OCI-LY3 (cell line): ENCODE results near the gene GSTA2.

Experiments used
- H2AFZ ChIP-seq: fragments of 200-600, 300-600 bp; shearing (Covaris generic); 2 replicates; pipeline ENCODE4 v1.6.0; 2014; ENCODE audit warnings: antibody characterized with exemption, low read depth, low read length
- H3K27ac ChIP-seq: fragments of 200-600, 300-600 bp; sonication (generic); 2 replicates; pipeline ENCODE4 v1.5.1; 2014; ENCODE audit warnings: mild to moderate bottlenecking, low read length, moderate library complexity, mixed read lengths
- H3K27me3 ChIP-seq: fragments of 200-600, 300-600 bp; sonication (generic); 2 replicates; pipeline ENCODE4 v1.6.1; 2014; ENCODE audit warnings: low read depth, low read length, mixed read lengths
- H3K36me3 ChIP-seq: fragments of 200-600, 300-600 bp; sonication (generic); replicated peaks from 2 replicates; pipeline ENCODE3; 2014; ENCODE audit warnings: low read depth, low read length, mixed read lengths
- H3K4me1 ChIP-seq: fragments of 300-600, 200-600 bp; sonication (generic); 2 replicates; pipeline ENCODE4 v1.6.1; 2014; ENCODE audit warnings: low read length, mixed read lengths
- H3K4me2 ChIP-seq: fragments of 200-600, 300-600 bp; sonication (generic); 2 replicates; pipeline ENCODE4 v1.6.1; 2014; ENCODE audit warnings: low read length, mixed read lengths
- H3K4me3 ChIP-seq: fragments of 300-600, 200-600 bp; sonication (generic); 2 replicates; pipeline ENCODE4 v1.5.1; 2014; ENCODE audit warnings: antibody characterized with exemption, mild to moderate bottlenecking, low read length, moderate library complexity
- H3K79me2 ChIP-seq: fragments of 300-600, 200-600 bp; shearing (Covaris generic); 2 replicates; pipeline ENCODE4 v1.6.1; 2014; ENCODE audit warnings: mild to moderate bottlenecking, low read length, mixed read lengths
- H3K9ac ChIP-seq: fragments of 300-600, 200-600 bp; shearing (Covaris generic); 2 replicates; pipeline ENCODE4 v1.6.0; 2014; ENCODE audit warnings: mild to moderate bottlenecking, low read length, moderate library complexity
- H3K9me3 ChIP-seq: fragments of 200-600, 300-600 bp; shearing (Covaris generic); 2 replicates; pipeline ENCODE4 v1.6.1; 2014; ENCODE audit warnings: low read length, mixed read lengths; ENCODE audit not compliant: insufficient read depth
- H4K20me1 ChIP-seq: fragments of 200-600, 300-600 bp; sonication (generic); 2 replicates; pipeline ENCODE4 v1.6.1; 2016; ENCODE audit warnings: low read length, mixed read lengths; ENCODE audit not compliant: insufficient read depth
- EZH2phosphoT487 ChIP-seq: fragments of 200-600 bp; shearing (Covaris generic); IDR thresholded peaks from 2 replicates; pipeline ENCODE4 v1.6.1; 2018; ENCODE audit warnings: antibody characterized with exemption, mixed run types, low read depth
- TF ChIP-seq, protein P1 (sequence below): fragments of 200-600, 300-600 bp; sonication (generic); IDR thresholded peaks from 2 replicates; pipeline ENCODE4 v1.5.1; 2014; ENCODE audit warnings: antibody characterized with exemption, low read length, low read depth

GSTA2 gene

GRCh38 chr6:52731719-52732118, 31.6 kb downstream of the GSTA2 start:
- Histone ChIP-seq H3K4me2 (no peak overlapping the region), H3K36me3 (no peaks in the 10 kb centered on the region)
- no peak for TF ChIP-seq EZH2phosphoT487
- TF ChIP-seq, protein P1, sequence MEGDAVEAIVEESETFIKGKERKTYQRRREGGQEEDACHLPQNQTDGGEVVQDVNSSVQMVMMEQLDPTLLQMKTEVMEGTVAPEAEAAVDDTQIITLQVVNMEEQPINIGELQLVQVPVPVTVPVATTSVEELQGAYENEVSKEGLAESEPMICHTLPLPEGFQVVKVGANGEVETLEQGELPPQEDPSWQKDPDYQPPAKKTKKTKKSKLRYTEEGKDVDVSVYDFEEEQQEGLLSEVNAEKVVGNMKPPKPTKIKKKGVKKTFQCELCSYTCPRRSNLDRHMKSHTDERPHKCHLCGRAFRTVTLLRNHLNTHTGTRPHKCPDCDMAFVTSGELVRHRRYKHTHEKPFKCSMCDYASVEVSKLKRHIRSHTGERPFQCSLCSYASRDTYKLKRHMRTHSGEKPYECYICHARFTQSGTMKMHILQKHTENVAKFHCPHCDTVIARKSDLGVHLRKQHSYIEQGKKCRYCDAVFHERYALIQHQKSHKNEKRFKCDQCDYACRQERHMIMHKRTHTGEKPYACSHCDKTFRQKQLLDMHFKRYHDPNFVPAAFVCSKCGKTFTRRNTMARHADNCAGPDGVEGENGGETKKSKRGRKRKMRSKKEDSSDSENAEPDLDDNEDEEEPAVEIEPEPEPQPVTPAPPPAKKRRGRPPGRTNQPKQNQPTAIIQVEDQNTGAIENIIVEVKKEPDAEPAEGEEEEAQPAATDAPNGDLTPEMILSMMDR, result no peak

DNA sequence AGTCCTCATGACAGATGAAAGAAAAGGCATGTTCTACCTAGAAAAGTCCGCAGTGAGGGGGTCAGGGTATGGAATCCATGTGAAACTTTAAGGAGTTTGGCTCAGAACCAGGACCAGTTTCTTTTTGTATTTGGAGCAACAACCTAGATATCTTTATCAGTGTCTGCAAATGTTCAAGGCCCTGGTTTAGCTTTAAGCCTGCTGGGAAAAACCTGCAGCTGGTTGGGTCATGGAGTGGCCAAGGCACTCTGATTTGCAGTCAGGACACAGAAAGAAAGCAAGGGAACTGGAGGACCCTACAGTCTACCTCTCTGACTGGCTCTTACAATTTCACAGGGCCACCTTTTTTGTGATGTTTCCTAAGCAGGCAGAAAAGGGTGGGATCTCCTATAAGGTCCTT, 33.7 kb downstream of the GSTA2 start:
- Histone ChIP-seq H3K4me1 (peaks cover 6% of the 10 kb centered on the region), H3K27ac (no peak overlapping the region), H3K9me3 (no peaks in the 10 kb centered on the region), H3K36me3 (no peaks in the 10 kb centered on the region), H4K20me1 (no peaks in the 10 kb centered on the region), H3K79me2 (no peaks in the 10 kb centered on the region), H2AFZ (no peak overlapping the region), H3K4me2 (no peak overlapping the region), H3K9ac (no peak overlapping the region), H3K4me3 (no peak overlapping the region), H3K27me3 (no peaks in the 10 kb centered on the region)
- TF ChIP-seq, protein P1, result no peak
- TF ChIP-seq EZH2phosphoT487, result no peak

More at GRCh38 chr6:52731719-52732118, 31.6 kb downstream of the GSTA2 start:
- Histone ChIP-seq H3K79me2 (no peaks in the 10 kb centered on the region), H2AFZ (no peak overlapping the region), H3K27ac (no peak overlapping the region), H3K27me3 (no peaks in the 10 kb centered on the region), H3K9ac (no peak overlapping the region), H3K4me1 (no peaks in the 10 kb centered on the region), H4K20me1 (no peaks in the 10 kb centered on the region), H3K9me3 (no peaks in the 10 kb centered on the region), H3K4me3 (no peak overlapping the region)

- no peaks in the 10 kb centered on the region for H3K27me3 ChIP-seq
- no peak overlapping the region for H2AFZ ChIP-seq
- H3K27ac ChIP-seq, result no peak overlapping the region
- TF ChIP-seq, protein P1, result no peak
- no peak for TF ChIP-seq EZH2phosphoT487
- H3K4me2 ChIP-seq, result no peak overlapping the region
- no peaks in the 10 kb centered on the region for H4K20me1 ChIP-seq
- H3K9ac ChIP-seq, result no peak overlapping the region
- H3K36me3 ChIP-seq, result no peaks in the 10 kb centered on the region
- H3K4me1 ChIP-seq, result peaks cover 13% of the 10 kb centered on the region
- H3K9me3 ChIP-seq, result no peaks in the 10 kb centered on the region
- H3K4me3 ChIP-seq, result no peak overlapping the region
- H3K79me2 ChIP-seq, result no peaks in the 10 kb centered on the region
These were observed 34.9 kb downstream of the GSTA2 start for GRCh38 chr6:52728394-52728793.

DNA sequence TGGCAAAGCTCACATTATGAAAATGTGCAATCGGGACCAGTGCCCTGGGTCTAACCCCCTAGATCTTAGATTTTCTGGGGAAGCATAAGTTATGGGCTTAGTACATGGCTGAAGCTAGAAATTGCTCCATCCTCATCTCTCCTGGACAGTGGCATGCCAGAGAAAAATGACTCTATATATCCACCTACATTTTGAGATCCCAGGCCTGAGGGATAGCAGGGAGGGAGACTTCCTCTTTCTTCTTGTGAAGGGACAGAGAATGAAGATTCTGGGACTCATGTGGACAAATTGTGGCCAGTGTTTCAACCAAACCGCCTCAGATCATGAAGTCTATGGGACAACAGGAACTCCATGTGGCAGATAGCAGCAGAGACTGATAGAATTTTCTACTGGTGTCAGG, 35.4 kb downstream of the GSTA2 start:
- H3K9me3 ChIP-seq, result no peaks in the 10 kb centered on the region
- H3K36me3 ChIP-seq, result no peaks in the 10 kb centered on the region
- H3K4me1 ChIP-seq, result peaks cover 13% of the 10 kb centered on the region
- no peak overlapping the region for H2AFZ ChIP-seq
- TF ChIP-seq, protein P1, result no peak
- no peak for TF ChIP-seq EZH2phosphoT487
- H3K79me2 ChIP-seq, result no peaks in the 10 kb centered on the region
- H3K27me3 ChIP-seq, result no peaks in the 10 kb centered on the region
- no peak overlapping the region for H3K4me2 ChIP-seq
- no peak overlapping the region for H3K4me3 ChIP-seq
- H4K20me1 ChIP-seq, result no peaks in the 10 kb centered on the region
- no peak overlapping the region for H3K27ac ChIP-seq
- no peak overlapping the region for H3K9ac ChIP-seq
